Body of pancreas (tissue), 4 donors: ENCODE data around the gene SLC12A8. TPM values are rescaled to one million over a fixed set of nuclear protein-coding genes. Genes with fewer than 3 reads are reported as not detected.

ENCODE experiments used
- ATAC-seq: fragments of 150-250 bp; one replicate; pipeline ENCODE4 v1.9.1; 2016
- DNase-seq, 4 donors: peaks; one replicate each; pipeline ENCODE4 v3.0.0-alpha.2; 2019
- H3K27ac ChIP-seq, 4 donors: fragments of 200-600 bp; sonication (generic); 1 replicate in 3 of 4; 2 replicates in 1 of 4; pipeline versions ENCODE4 v1.5.1 to v1.6.1; 2016 to 2019; ENCODE audit warnings: mild to moderate bottlenecking in 1 of 4, mixed read lengths in 1 of 4, moderate library complexity in 1 of 4
- H3K27me3 ChIP-seq, 2 donors: fragments of 200-600 bp; sonication (generic); one replicate each; pipeline ENCODE4 v1.6.0; 2016; ENCODE audit warnings: mild to moderate bottlenecking in 1 of 2
- H3K36me3 ChIP-seq, 2 donors: fragments of 200-600 bp; sonication (generic); replicated peaks in 1 of 2; 2 replicates each; pipeline ENCODE4 v1.5.1; 2016; ENCODE audit warnings: low read depth in 2 of 2; ENCODE audit not compliant: insufficient read depth in 1 of 2
- H3K4me1 ChIP-seq: fragments of 200-600 bp; sonication (generic); one replicate; pipeline ENCODE4 v1.6.0; 2016
- H3K4me3 ChIP-seq, 2 donors: fragments of 200-600 bp; sonication (generic); 1 replicate in 1 of 2; 2 replicates in 1 of 2; pipeline ENCODE4 v1.5.1; 2016 to 2019
- H3K9me3 ChIP-seq, 3 donors: fragments of 200-600 bp; sonication (generic); 1 replicate in 2 of 3; 2 replicates in 1 of 3; pipeline ENCODE4 v1.5.1; 2016
- POLR2A ChIP-seq, 3 donors: fragments of 450-650 bp; IDR thresholded peaks; one replicate each; pipeline ENCODE4 v1.6.1; 2016; ENCODE audit warnings: antibody characterized with exemption in 3 of 3, mild to moderate bottlenecking in 2 of 3
- WGBS, 2 donors: methylation state at CpG; one replicate each; pipeline ENCODE4 v1.1.5; 2017; 5-methylcytosine and 5-hydroxymethylcytosine counted together
- intact Hi-C: fragments of 100-400 bp; cut with DNase I; formaldehyde crosslinking; loops from one replicate; pipeline ENCODE4 v1.15.1; 2023
- microRNA-seq, 2 donors: library from miRNA; unstranded; fragments of <30 nt; microRNA quantifications; one replicate each; pipeline ENCODE4, GENCODE V29; 2016; ENCODE audit warnings: borderline number of aligned reads in 2 of 2, borderline replicate concordance in 2 of 2
- small RNA-seq: library from RNA; depleted of rRNA; stranded (forward); fragments of <200 nt; gene quantifications from one replicate; pipeline ENCODE3, GENCODE V24; 2016
- total RNA-seq, 2 donors: library from RNA; depleted of rRNA; stranded (reverse); fragments of >200 nt; gene quantifications; one replicate each; pipeline ENCODE4 v1.1.0, GENCODE V29; 2016
- TF ChIP-seq, protein P1 (sequence below), 7 experiments: fragments of 450-650 bp in 4 of 7; fragments of 200-600 bp in 3 of 7; sonication (generic) in 3 of 7; IDR thresholded peaks; one replicate each; pipeline ENCODE4 v1.5.1; 2016 to 2019; ENCODE audit warnings: antibody characterized with exemption in 7 of 7

The SLC12A8 gene
- total RNA-seq, 2 donors from 2014 or later = 10.1 to 30.0 TPM

DNA sequence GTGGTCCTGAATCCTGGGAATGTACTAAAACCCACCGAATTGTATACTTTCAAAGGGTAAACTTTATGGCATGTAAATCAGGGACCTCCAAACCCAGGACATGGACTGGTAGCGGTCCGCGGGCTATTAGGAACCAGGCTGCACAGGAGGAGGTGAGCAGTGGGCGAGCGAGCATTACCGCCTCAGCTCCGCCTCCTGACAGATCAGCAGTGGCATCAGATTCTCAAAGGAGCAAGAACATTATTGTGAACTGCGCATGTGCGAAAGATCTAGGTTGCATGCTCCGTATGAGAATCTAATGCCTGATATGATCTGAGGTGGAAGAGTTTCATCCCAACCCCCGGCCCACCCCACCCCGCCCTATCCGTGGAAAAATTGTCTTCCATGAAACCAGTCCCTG, 178.9 kb downstream of the SLC12A8 start:
- Histone ChIP-seq H3K27me3 (no peaks in the 10 kb centered on the region), H3K4me3 (no peak overlapping the region), H3K27ac (no peak overlapping the region), H3K36me3 (no peaks in the 10 kb centered on the region), H3K4me1 (peaks cover 12% of the 10 kb centered on the region), H3K9me3 (no peaks in the 10 kb centered on the region)
- DNase-seq (no peak), ATAC-seq (no peak)
- TF ChIP-seq POLR2A (IDR thresholded peaks at IDR 0.05) = no peak
- TF ChIP-seq, protein P1, sequence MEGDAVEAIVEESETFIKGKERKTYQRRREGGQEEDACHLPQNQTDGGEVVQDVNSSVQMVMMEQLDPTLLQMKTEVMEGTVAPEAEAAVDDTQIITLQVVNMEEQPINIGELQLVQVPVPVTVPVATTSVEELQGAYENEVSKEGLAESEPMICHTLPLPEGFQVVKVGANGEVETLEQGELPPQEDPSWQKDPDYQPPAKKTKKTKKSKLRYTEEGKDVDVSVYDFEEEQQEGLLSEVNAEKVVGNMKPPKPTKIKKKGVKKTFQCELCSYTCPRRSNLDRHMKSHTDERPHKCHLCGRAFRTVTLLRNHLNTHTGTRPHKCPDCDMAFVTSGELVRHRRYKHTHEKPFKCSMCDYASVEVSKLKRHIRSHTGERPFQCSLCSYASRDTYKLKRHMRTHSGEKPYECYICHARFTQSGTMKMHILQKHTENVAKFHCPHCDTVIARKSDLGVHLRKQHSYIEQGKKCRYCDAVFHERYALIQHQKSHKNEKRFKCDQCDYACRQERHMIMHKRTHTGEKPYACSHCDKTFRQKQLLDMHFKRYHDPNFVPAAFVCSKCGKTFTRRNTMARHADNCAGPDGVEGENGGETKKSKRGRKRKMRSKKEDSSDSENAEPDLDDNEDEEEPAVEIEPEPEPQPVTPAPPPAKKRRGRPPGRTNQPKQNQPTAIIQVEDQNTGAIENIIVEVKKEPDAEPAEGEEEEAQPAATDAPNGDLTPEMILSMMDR (IDR thresholded peaks at IDR 0.05) = no peak
- WGBS, 2 donors = 91 to 93% methylated on average over 14 of the region's 14 CpGs
- intact Hi-C loops = no loop called here

DNA sequence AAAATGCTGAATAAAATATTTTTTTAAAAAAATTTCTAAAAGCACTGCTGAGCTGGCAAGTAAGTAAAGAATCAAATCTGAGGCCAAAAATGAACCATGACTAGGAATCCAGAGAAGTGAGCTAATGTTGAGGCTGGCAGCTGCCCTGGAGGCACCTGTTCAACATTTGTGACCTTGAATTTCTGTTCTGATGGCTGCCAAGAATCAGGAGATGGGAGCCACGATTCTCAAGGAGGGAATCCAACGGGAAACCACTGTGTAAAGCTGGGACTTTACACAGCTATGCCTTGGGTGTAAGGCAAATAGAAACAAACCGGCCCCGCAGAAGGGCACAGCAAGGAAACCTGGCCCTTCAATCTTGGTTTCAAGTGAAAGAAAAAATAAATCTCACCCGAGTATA, 179.4 kb downstream of the SLC12A8 start:
- peak overlapping the region in 1 of 4 donors; percentile 34 for H3K27ac ChIP-seq
- ATAC-seq (peak; percentile 80), DNase-seq (peak; percentile 40 to 68 (median 64))
- no peaks in the 10 kb centered on the region for H3K9me3 ChIP-seq
- H3K4me3 ChIP-seq = no peak overlapping the region
- H3K36me3 ChIP-seq = no peaks in the 10 kb centered on the region
- no peak for TF ChIP-seq POLR2A (IDR thresholded peaks at IDR 0.05)
- TF ChIP-seq, protein P1 (IDR thresholded peaks at IDR 0.05) = no peak
- no peaks in the 10 kb centered on the region for H3K27me3 ChIP-seq
- WGBS, 2 donors = 25 to 34% methylated on average over 5 of the region's 5 CpGs
- peaks cover 12% of the 10 kb centered on the region for H3K4me1 ChIP-seq
- intact Hi-C loops = no loop called here

DNA sequence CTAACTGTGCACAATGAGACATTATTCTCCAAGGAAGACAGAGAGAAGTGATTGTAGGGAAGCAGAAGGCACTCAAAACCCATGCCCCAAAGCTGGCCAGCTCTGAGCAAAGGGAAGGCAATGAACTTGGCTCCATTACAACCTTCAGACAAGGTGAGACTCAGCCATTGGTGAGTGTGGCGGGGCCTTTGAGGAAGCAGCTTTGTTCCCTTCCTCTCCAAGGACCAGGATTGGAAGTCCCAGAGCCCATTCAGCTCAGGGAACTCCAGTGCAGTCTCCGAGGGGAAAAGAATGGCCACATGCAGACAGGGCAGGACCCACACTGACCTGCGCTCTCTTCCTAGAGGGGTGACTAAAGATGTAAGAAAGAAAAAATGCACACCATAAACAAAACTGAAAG, 179.9 kb downstream of the SLC12A8 start:
- Histone ChIP-seq H3K4me3 (no peak overlapping the region), H3K27me3 (no peaks in the 10 kb centered on the region), H3K27ac (peak overlapping the region in 2 of 4 donors; percentile 22 to 34), H3K36me3 (no peaks in the 10 kb centered on the region), H3K9me3 (no peaks in the 10 kb centered on the region), H3K4me1 (peaks cover 12% of the 10 kb centered on the region)
- 70 to 72% methylated on average over 3 of the region's 3 CpGs for WGBS, 2 donors
- TF ChIP-seq, protein P1 (IDR thresholded peaks at IDR 0.05) = no peak
- no peak for TF ChIP-seq POLR2A (IDR thresholded peaks at IDR 0.05)
- DNase-seq = no peak
- ATAC-seq = no peak
- intact Hi-C loops = no loop called here

Small RNAs within 50 kb of the gene (microRNA-seq; reads per million reads assigned to microRNA genes)
- gene MIR5092 = 0 to 1.3 reads per million in 2 donors

Small RNAs within 50 kb of the gene (small RNA-seq; reads per million reads assigned to genes)
- gene MIR5092 (not detected), gene RNA5SP137 (not detected), gene RNU6-230P (not detected)

Other genes starting within 250 kb of the SLC12A8 start
- gene HEG1, start 156.8 kb downstream of the SLC12A8 start, total RNA-seq = 10 to 100 TPM; 45.7 to 46.1 TPM
- 10 to 100 TPM; 12.5 to 15.0 TPM for gene ZNF148, start 162.6 kb upstream of the SLC12A8 start, total RNA-seq